HL-60 (cell line): ENCODE results near the gene KY.

Experiments
- DNase-seq, 2 experiments: peaks; one replicate each; pipeline ENCODE4 v3.0.0-alpha.2; 2010 to 2020; ENCODE audit warnings: low read depth in 1 of 2, low spot score in 1 of 2
- H3K27ac ChIP-seq: fragments of 250-450 bp; sonication (Bioruptor Pico); replicated peaks from 2 replicates; pipeline ENCODE4 v1.5.1; 2020; ENCODE audit warnings: mild to moderate bottlenecking, moderate library complexity
- H3K27me3 ChIP-seq: fragments of 250-450 bp; sonication (Bioruptor Pico); 2 replicates; pipeline ENCODE4 v1.5.1; 2021; ENCODE audit warnings: mild to moderate bottlenecking, moderate library complexity; ENCODE audit not compliant: insufficient read depth, poor library complexity, severe bottlenecking
- H3K4me3 ChIP-seq: replicated peaks from 2 replicates; pipeline ENCODE4 v1.5.1; 2011; ENCODE audit warnings: mild to moderate bottlenecking, control low read depth, low read length; ENCODE audit not compliant: insufficient read depth
- CTCF ChIP-seq: IDR thresholded peaks from one replicate; pipeline ENCODE4 v1.5.1; 2011; ENCODE audit warnings: low read length, control low read depth, inconsistent platforms; ENCODE audit not compliant: insufficient read depth
- GABPA ChIP-seq: IDR thresholded peaks from 2 replicates; pipeline ENCODE4 v1.6.1; 2012; ENCODE audit warnings: low read depth
- POLR2AphosphoS5 ChIP-seq: IDR thresholded peaks from 2 replicates; pipeline ENCODE4 v1.6.1; 2012; ENCODE audit warnings: low read depth
- SPI1 ChIP-seq: IDR thresholded peaks from 2 replicates; pipeline ENCODE4 v1.6.1; 2012; ENCODE audit warnings: low read depth, mild to moderate bottlenecking, borderline replicate concordance
- TF ChIP-seq, protein P1 (sequence below): IDR thresholded peaks from 2 replicates; pipeline ENCODE4 v1.6.1; 2012; ENCODE audit warnings: low read depth; ENCODE audit not compliant: insufficient replicate concordance

The KY gene

GRCh38 chr3:134618478-134619300 lies 32.1 kb downstream of the KY start:
- TF ChIP-seq POLR2AphosphoS5 (no peak), SPI1 (no peak)
- DNase-seq, result no peak
- no peaks in the 10 kb centered on the region for H3K27me3 ChIP-seq
- no peak overlapping the region for H3K27ac ChIP-seq
- no peak overlapping the region for H3K4me3 ChIP-seq

DNA sequence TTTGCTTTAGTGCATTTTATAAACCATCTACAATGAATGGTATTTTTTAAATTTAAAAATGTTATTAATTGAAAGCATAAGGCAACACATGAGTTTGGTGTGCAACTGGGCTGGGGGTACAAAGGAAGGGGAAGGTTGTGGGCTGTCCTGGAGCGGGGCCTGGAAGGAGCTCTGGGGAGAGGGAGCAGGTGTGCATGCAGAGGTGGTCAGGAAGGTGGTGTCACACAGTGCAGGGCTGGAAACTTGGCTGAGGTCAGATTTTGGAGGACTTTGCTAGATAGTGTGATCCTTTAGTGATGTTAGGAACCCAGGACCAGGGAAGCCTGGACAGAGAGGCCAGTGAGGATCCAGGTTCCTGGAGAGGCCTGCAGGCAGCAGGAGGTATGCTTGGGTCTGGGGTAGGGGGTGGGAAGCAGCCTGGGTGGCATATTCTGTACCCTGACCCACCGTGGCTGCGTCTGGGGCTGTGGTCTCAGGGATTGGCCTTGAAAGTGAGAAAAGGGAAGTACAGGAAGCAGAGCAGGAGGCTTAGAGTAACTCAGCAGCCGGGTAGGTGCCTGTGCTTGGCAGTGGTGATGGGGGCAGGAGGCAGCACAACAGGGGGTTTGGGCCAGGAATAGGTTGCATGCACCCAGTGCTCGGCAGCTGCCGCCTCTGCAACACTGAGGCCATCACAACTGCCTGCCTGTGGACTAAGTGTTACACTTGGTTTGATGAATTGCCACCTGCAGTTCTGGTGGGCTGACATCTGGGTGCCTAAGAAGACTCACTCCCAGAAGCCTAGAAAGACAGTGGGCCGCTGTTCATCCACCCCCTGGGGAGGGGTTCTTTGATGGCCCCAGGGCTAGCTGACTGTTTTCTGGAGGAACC lies 33.0 kb downstream of the KY start:
- H3K4me3 ChIP-seq, result no peak overlapping the region
- TF ChIP-seq SPI1 (no peak), GABPA (no peak), POLR2AphosphoS5 (no peak), CTCF (no peak)
- TF ChIP-seq, protein P1, sequence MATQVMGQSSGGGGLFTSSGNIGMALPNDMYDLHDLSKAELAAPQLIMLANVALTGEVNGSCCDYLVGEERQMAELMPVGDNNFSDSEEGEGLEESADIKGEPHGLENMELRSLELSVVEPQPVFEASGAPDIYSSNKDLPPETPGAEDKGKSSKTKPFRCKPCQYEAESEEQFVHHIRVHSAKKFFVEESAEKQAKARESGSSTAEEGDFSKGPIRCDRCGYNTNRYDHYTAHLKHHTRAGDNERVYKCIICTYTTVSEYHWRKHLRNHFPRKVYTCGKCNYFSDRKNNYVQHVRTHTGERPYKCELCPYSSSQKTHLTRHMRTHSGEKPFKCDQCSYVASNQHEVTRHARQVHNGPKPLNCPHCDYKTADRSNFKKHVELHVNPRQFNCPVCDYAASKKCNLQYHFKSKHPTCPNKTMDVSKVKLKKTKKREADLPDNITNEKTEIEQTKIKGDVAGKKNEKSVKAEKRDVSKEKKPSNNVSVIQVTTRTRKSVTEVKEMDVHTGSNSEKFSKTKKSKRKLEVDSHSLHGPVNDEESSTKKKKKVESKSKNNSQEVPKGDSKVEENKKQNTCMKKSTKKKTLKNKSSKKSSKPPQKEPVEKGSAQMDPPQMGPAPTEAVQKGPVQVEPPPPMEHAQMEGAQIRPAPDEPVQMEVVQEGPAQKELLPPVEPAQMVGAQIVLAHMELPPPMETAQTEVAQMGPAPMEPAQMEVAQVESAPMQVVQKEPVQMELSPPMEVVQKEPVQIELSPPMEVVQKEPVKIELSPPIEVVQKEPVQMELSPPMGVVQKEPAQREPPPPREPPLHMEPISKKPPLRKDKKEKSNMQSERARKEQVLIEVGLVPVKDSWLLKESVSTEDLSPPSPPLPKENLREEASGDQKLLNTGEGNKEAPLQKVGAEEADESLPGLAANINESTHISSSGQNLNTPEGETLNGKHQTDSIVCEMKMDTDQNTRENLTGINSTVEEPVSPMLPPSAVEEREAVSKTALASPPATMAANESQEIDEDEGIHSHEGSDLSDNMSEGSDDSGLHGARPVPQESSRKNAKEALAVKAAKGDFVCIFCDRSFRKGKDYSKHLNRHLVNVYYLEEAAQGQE, result no peak
- H3K27me3 ChIP-seq, result no peaks in the 10 kb centered on the region
- DNase-seq, result no peak
- H3K27ac ChIP-seq, result no peak overlapping the region

DNA sequence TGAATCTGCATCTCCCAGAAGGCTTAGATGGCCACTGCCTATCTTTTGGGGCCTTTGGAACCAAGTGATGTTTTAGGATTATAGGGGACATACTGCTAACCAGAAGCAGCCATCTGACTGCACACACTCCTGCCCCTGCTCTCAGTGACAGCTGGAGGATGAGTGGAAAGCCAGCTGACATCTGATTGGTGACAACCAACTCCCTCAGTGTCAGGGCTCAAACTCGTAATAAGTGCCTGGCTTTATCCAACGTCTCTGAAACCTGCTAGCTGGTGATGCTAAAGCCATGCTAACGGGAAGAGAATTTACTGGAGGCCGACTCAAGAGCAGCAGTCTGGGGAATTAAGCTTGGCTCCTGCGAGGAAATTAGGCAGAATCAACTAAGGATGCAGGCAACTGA lies 35.1 kb downstream of the KY start:
- no peaks in the 10 kb centered on the region for H3K27me3 ChIP-seq
- H3K27ac ChIP-seq, result no peak overlapping the region
- TF ChIP-seq, protein P1, result no peak
- TF ChIP-seq SPI1 (no peak), CTCF (no peak), GABPA (no peak), POLR2AphosphoS5 (no peak)
- DNase-seq, result no peak
- H3K4me3 ChIP-seq, result no peak overlapping the region

- no peaks in the 10 kb centered on the region for H3K27me3 ChIP-seq
- TF ChIP-seq POLR2AphosphoS5, result no peak
- no peak for TF ChIP-seq CTCF
- TF ChIP-seq, protein P1, result no peak
- TF ChIP-seq SPI1, result no peak
- TF ChIP-seq GABPA, result no peak
- no peak for DNase-seq
- no peak overlapping the region for H3K27ac ChIP-seq
- no peak overlapping the region for H3K4me3 ChIP-seq
Observed at GRCh38 chr3:134614955-134615354, 35.9 kb downstream of the KY start.
